ENCODE measurements around the gene GLIS2.

The GLIS2 gene

DNA sequence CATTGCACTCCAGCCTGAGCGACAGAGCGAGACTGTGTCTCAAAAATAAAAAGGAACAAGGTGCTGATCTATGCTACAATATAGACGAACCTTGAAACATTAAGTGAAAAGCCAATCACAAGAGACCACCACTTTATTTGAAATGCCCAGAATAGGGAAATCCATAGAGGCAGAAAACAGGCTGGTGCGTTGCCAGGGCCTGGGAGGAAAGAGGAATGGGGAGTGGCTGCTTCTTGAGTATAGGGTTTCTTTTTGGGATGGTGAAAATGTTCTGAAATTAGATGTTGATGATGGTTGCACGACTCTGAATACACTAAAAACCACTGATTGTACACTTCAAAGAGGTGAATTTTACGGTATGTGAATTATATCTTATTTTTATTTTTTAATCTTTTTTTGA lies 20.3 kb upstream of the GLIS2 start:
- TF ChIP-seq SIN3A (IDR thresholded peaks at IDR 0.05; ENCODE audit: borderline replicate concordance, insufficient read depth, low read length), result no peak
- TF ChIP-seq, protein P1, sequence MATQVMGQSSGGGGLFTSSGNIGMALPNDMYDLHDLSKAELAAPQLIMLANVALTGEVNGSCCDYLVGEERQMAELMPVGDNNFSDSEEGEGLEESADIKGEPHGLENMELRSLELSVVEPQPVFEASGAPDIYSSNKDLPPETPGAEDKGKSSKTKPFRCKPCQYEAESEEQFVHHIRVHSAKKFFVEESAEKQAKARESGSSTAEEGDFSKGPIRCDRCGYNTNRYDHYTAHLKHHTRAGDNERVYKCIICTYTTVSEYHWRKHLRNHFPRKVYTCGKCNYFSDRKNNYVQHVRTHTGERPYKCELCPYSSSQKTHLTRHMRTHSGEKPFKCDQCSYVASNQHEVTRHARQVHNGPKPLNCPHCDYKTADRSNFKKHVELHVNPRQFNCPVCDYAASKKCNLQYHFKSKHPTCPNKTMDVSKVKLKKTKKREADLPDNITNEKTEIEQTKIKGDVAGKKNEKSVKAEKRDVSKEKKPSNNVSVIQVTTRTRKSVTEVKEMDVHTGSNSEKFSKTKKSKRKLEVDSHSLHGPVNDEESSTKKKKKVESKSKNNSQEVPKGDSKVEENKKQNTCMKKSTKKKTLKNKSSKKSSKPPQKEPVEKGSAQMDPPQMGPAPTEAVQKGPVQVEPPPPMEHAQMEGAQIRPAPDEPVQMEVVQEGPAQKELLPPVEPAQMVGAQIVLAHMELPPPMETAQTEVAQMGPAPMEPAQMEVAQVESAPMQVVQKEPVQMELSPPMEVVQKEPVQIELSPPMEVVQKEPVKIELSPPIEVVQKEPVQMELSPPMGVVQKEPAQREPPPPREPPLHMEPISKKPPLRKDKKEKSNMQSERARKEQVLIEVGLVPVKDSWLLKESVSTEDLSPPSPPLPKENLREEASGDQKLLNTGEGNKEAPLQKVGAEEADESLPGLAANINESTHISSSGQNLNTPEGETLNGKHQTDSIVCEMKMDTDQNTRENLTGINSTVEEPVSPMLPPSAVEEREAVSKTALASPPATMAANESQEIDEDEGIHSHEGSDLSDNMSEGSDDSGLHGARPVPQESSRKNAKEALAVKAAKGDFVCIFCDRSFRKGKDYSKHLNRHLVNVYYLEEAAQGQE (IDR thresholded peaks at IDR 0.05; ENCODE audit: insufficient read depth in 1 of 2, low read depth in 2 of 2, low read length in 2 of 2), result no peak
- TF ChIP-seq POLR2AphosphoS5 (IDR thresholded peaks at IDR 0.05; ENCODE audit: low read depth, low read length), result no peak
- no peak for TF ChIP-seq TAF1 (IDR thresholded peaks at IDR 0.05; ENCODE audit: borderline replicate concordance, insufficient read depth, low read length)
- TF ChIP-seq FOXP2 (optimal IDR thresholded peaks at IDR 0.05; ENCODE audit: borderline replicate concordance, extremely low read depth, extremely low read length, insufficient read depth), result no peak

DNA sequence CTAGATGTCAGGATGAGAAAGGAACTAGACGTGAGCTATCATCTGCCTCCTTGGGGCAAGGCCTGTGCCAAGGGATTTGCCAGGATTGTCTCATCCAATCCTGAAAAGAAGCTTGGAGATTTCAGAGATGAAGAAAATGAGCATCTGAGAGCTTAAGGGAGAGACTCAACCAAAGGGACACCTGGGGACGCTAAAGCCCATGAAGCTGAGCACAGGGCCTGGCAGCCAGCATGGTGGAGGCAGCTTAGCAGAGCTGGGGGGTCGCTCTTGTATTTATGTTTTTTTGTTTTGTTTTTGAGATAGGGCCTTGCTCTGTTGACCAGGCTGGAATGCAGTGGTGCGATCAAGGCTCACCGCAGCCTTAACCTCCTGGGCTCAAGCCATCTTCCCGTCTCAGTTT lies 18.4 kb upstream of the GLIS2 start:
- TF ChIP-seq SIN3A (IDR thresholded peaks at IDR 0.05; ENCODE audit: borderline replicate concordance, insufficient read depth, low read length), result no peak
- TF ChIP-seq, protein P1 (IDR thresholded peaks at IDR 0.05; ENCODE audit: insufficient read depth in 1 of 2, low read depth in 2 of 2, low read length in 2 of 2), result no peak
- no peak for TF ChIP-seq POLR2AphosphoS5 (IDR thresholded peaks at IDR 0.05; ENCODE audit: low read depth, low read length)
- no peak for TF ChIP-seq TAF1 (IDR thresholded peaks at IDR 0.05; ENCODE audit: borderline replicate concordance, insufficient read depth, low read length)
- no peak for TF ChIP-seq FOXP2 (optimal IDR thresholded peaks at IDR 0.05; ENCODE audit: borderline replicate concordance, extremely low read depth, extremely low read length, insufficient read depth)

DNA sequence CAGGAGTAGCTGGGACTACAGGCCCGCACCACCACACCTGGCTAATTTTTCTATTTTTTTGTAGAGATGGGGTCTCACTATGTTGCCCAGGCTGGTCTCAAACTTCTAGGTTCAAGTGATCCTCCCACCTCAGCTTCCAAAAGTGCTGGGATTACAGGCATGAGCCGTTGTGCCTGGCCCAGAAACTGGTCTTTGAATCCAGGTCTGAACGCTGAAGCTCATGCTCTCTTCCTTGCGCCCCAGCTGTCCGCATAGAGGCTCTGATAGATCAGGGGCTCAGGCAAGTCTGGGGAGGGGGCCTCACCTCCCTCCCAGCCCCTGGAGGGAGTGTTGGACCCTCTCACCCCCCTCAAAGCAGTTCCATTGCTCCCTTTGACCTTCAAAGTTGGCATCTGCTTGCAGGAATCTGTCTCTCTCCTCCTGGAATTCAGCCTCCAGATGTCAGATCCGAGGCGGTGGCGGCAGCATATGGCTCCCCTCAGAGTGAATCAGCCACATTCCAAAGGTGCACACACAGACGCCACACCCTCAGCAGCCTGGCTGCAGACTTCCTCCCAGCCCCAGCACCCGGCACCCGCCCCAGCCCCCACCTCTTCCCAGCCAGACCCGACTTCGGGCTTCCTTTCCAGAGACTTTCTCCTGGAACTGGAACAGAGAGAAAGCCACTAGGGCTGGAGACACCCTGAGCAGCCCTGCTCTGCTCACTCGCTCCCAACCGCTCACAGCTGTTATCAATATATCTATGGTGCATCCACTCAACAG lies 16.9 kb upstream of the GLIS2 start:
- TF ChIP-seq TAF1 (IDR thresholded peaks at IDR 0.05; ENCODE audit: borderline replicate concordance, insufficient read depth, low read length) (no peak), SIN3A (IDR thresholded peaks at IDR 0.05; ENCODE audit: borderline replicate concordance, insufficient read depth, low read length) (no peak)

DNA sequence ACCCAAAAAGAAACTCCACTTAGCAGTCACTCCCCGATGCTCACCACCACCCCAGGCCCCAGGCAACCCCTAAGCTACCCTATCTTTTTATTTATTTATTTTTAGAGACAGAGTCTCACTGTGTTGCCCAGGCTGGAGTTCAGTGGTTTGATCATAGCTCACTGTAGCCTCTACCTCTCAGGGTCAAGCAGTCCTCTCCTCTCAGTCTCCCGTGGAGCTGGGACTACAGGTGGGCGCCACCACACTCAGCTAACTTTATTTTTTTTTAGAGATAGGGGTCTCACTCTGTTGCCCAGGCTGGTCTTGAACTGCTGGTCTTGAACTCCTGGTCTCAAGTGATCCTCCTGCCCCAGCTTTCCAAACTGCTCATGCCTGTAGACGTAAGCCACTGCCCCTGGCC lies 14.7 kb upstream of the GLIS2 start:
- TF ChIP-seq FOXP2 (optimal IDR thresholded peaks at IDR 0.05; ENCODE audit: borderline replicate concordance, extremely low read depth, extremely low read length, insufficient read depth) (no peak), POLR2AphosphoS5 (IDR thresholded peaks at IDR 0.05; ENCODE audit: low read depth, low read length) (no peak), TAF1 (IDR thresholded peaks at IDR 0.05; ENCODE audit: borderline replicate concordance, insufficient read depth, low read length) (no peak), SIN3A (IDR thresholded peaks at IDR 0.05; ENCODE audit: borderline replicate concordance, insufficient read depth, low read length) (no peak)
- TF ChIP-seq, protein P1 (IDR thresholded peaks at IDR 0.05; ENCODE audit: insufficient read depth in 1 of 2, low read depth in 2 of 2, low read length in 2 of 2), result no peak

DNA sequence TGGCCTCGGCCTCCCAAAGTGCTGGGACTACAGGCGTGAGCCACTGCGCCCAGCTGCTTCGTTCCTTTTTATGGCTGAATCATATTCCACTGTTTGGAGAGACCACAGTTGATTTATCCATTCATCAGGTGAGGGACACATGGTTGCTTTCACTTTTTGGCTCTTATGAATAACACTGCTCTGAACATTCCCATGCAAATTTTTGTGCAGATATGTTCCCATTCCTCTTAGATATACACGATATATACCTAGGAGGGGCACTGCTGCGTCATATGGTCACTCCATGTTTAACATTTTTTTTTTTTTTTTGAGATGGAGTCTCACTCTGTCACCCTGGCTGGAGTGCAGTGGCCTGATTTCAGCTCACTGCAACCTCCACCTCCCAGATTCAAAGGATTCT lies 13.9 kb upstream of the GLIS2 start:
- TF ChIP-seq TAF1 (IDR thresholded peaks at IDR 0.05; ENCODE audit: borderline replicate concordance, insufficient read depth, low read length) (no peak), SIN3A (IDR thresholded peaks at IDR 0.05; ENCODE audit: borderline replicate concordance, insufficient read depth, low read length) (no peak), POLR2AphosphoS5 (IDR thresholded peaks at IDR 0.05; ENCODE audit: low read depth, low read length) (no peak), FOXP2 (optimal IDR thresholded peaks at IDR 0.05; ENCODE audit: borderline replicate concordance, extremely low read depth, extremely low read length, insufficient read depth) (no peak)
- TF ChIP-seq, protein P1 (IDR thresholded peaks at IDR 0.05; ENCODE audit: insufficient read depth in 1 of 2, low read depth in 2 of 2, low read length in 2 of 2), result no peak
